HPDE6-E6E7 (cell line): ENCODE data around the gene OR52E8.
A peak's percentile ranks its signal among the peaks of the same experiment; 100 is the strongest.

Source experiments
- DNase-seq: peaks from one replicate; pipeline ENCODE4 v3.0.0; 2011; ENCODE audit warnings: missing footprints; ENCODE audit errors: extremely low spot score

Gene OR52E8

DNA sequence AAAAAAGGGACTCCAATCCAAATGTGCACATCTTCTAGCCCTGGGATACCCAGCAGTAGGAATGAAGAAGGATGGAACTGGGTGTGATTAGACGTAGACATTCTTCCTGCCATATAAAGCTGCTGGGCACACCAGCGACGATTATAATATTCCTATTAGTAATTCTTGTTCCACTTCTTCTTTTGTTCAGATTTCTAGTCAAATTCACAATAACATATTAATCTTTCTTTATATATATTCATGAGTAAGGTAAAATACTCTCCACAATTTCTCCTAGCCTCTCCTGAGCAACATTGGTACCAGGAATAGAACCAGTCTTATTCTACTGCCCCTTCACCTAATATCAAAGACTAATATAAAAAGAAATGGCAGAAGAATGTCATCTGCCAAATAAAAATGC is at the start of gene OR52E8:
Gene OR52E8, minus strand, starts transcription at position 101 of the 400 bp plus-strand sequence. Its CDS starts 0 bp downstream, at position 101.
- no peak for DNase-seq

DNA sequence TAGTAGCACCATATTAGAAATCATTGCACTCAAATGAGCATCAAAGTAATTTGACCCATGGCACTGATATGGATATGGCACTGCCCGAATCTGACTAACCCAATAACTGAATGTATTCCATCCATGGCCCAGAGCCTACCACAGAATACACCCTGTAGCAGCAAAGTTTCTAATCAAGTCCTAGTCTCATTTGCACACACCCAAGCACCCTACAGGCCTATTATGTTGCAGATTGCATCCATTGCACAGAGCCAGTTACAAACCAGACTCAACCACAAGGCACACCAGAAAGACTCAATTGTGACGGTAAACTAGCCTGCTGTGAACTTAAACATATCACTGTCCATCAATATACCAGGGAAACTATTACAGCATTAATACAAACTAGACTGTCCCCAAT is 42.0 kb upstream of the OR52E8 start:
- DNase-seq = no peak

DNA sequence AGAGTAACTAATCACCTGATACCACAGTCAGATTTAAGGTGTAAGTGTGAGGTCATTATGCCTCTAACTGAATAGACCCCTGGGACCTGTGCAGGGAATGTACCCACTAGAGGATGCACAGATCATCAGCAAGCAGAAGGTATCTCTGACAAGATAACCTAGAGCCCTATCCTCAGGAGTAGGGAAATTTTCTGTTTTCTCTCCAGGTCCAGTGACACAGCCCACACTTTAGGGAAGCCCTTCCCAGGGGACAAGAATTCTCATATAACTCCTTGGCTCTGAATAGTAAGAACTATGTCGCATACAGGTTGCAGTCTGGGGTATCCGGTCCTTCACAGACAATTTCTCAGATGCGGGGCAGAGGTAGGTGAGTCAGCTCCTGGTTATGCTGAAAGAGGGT is 35.4 kb upstream of the OR52E8 start, which contains the start of gene OR52E5:
Gene OR52E5, plus strand, starts transcription at position 301 of the 400 bp plus-strand sequence. CDS start 7,569 bp downstream, outside the sequence.
- DNase-seq = no peak

DNA sequence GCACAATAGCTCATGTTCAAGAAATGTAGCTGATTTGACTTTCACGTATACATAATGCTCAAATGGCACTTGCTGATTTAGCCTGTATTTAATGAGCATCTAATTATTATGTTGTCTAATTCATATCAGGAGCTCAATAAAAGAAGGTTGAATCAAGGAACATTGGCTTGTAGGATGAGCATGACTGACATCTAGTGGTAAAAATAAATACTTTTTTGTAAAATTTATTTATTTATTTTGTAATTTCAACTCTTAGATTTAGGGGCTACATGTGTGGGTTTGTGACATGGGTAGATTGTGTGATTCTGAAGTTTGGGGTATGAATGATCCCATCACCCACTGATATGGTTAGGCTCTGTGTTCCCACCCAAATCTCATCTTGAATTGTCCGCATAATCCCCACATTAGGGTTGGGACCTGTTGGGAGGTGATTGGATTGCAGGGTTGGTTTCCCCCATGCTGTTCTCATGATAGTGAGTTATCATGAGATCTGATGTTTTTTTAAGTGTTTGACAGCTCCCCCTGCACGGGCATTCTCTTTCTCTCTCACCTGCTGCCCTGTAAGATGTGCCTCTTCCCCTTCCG is 33.8 kb upstream of the OR52E8 start:
- DNase-seq = no peak

DNA sequence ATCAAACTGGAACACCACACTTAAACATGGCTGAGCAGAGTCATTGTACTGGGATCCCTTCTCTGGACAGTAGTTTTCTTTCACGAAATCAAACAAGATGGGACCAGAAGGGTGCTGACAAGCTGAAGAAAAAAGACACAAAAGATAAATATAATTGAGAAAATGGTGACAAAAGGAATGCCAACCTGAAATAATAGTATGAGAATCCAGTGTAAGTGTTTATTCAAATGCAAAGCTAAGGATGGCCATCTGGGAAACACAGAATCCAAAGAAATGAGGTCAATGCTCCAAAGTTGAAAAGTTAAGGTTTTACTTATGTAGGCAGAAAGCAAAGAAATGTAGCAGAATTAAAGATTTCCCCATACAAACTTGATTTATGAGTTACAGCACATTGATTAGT is 30.2 kb upstream of the OR52E8 start:
- no peak for DNase-seq

DNA sequence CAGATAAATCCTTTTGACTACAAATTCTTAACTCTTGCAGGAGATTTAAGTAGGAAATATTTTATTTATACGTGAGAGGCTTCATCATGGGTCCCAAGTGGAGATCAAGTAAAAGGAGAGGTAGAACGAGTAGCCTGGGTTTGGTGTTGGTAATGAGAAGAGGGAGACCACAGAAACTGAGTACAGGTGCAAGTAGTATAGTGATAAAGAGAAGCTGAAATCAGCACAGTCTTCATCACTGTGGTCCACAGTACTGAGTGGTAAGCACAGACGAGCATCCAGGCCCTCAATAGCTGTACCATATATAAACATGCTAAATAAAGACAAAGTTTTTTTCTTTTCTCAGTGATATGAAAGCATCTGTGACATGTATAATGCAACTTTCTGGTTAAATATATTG is 29.7 kb upstream of the OR52E8 start:
- no peak for DNase-seq

DNA sequence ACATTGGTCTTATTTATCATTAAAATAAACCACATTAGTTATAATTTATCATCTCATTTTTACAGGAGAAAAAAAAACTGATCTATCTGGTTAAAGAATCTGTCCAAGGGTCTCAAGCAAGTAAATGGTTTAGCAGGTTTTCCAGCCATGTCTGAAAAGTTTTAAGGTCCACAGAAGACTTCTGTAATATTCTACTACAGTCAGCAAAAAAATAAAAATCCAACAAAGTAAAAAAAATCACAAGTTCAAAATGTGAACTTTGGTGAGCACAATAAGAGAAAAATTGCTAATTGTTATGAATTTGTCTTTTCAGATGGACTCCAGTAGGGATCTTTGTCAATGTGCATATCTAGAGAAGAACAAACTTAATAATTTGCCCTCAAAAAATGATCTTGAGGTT is 24.3 kb upstream of the OR52E8 start:
- no peak for DNase-seq

DNA sequence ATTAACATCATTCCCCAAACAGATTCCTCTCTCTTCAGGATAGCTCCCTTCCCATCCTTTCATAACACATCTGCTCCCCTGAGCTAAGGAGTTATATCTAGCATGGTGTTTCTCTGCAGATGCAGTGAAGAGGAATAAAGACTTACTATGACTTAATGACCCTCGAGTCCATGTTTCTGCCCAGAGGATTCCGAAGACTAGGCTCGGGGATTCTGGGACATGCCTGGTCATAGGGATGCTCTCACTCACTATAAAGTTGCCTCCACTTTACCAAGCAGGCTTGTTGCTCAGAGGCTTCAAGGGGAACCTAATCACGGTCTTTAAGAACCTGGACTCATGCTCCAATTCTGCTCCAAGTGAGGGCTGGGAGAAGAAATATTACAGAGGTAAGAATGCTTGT is 22.8 kb upstream of the OR52E8 start, which contains the start of gene OR52E4:
Gene OR52E4, plus strand, starts transcription at position 301 of the 400 bp plus-strand sequence. CDS start 3,664 bp downstream, outside the sequence.
- no peak for DNase-seq

DNA sequence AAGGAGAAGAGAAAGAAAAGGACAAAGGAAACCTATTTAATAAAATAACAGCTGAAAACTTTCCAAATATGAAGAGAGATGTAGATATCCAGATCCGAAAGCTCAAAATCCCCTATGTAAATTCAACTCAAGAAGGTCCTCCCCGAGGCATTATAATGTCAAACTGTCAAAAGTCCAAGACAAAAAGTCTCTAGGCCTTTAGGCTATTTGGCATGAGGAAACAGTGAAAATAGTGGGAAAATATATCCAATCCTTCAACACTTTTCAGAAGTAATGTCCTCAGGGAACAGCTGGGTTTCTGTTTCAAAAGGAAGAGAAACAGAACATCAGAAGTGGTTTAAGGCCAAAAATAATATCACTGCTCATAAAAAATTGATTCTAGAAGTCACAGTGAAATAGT is 21.1 kb upstream of the OR52E8 start:
- no peak for DNase-seq

DNA sequence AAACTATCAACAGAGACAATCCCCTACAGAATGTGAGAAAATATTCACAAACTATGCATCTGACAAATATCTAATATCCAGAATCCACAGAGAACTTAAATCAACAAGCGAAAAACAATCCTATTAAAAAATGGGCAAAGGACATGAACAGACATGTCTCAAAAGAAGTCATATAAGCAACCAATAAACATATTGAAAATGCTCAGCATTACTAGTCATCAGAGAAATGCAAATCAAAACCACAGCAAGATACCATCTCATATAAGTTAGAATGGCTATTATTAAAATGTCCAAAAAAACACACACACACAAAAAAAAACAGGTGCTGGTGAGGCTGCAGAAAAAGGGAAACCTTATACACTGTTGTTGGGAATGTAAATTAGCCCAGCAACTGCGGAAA is 8.3 kb upstream of the OR52E8 start:
- DNase-seq = no peak

DNA sequence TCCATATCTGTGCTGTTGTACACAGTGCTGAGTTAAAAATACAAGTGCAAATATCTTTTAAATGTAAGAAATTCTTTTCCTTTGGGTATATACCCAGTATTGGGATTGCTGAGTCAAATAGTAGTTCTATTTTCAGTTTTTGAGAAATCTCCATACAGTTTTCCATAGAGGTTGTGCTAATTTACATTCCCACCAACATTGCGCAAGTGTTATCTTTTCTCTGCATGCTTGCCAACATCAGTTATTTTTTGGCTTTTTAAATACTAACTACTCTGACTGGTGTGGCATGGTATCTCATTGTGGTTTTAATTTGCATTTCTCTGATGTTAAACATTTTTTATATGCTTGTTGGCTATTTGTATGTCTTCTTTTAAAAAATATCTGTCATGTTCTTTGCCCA is 6.5 kb downstream of the OR52E8 start:
- DNase-seq = no peak

DNA sequence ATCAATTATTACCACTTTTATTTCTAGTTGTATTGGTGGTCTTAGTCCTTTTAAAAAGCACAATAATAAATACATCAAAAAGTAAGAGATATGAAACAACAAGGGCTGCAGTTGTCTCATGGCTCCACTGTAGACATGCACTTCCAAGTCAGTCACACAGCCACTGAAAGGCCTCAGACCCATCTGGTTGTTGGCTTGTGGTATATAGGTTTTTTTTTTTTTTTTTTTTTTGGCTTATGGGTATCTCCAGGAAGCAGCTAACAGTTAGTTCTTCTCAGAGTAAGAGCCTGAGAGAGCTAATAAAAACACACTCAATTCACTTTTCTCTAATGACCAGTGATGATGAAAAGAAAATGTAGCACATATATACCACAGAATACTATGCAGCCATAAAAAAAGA is 9.8 kb downstream of the OR52E8 start:
- DNase-seq = no peak

DNA sequence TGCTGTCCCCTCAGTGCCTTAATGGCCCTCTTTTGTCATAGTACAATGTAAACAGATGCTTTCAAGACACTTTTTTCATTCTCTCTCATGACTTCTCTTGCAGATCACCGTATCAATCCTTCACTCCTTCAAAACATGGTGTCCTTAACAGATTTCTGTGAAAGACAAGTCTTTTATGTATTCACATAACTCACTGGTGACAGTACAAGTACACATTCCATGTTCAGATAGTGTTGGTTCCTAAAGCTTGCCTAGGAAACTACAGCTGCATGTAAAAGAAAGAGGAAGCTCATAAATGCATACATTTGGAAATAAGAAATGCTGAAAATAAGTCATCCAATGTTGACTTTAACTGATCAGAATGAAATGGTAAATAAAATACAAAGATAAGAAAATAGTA is 10.8 kb downstream of the OR52E8 start:
- no peak for DNase-seq

DNA sequence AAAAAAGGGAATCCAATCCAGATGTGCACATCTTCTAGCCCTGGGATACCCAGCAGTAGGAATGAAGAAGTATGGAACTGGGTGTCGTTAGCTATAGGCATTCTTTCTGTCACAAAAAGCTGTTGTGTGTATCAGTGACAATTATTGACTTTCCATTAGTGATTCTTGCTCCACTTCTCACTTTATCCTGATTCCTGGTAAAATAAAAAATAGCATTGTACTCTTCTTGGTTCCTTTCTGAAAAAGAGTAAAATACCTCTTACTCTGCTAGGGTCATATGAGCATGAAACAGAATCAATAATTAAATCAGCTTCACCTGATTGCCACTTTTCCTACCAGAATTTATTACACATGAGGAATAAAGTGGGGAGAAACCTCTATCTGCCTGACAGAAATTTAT is 15.7 kb downstream of the OR52E8 start, which contains the start of gene OR52E6:
Gene OR52E6, minus strand, starts transcription at position 101 of the 400 bp plus-strand sequence. Its CDS starts 0 bp downstream, at position 101.
- no peak for DNase-seq

DNA sequence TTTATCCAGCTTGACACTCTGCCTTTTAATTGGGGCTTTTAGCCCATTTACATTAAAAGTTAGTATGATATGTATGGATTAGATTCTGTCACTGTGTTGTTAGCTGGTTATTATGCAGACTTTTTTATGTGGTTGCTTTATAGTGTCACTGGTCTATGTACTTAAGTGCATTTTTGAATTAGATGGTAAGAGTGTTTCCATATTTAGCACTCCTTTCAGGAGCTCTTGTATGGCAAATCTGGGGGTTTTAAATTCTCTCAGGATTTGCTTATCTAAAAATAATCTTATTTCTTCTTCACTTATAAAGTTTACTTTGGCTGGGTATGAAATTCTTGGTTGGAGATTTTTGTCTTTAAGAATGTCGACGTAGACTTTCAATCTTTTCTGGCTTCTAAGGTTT is 19.8 kb downstream of the OR52E8 start:
- DNase-seq = no peak

DNA sequence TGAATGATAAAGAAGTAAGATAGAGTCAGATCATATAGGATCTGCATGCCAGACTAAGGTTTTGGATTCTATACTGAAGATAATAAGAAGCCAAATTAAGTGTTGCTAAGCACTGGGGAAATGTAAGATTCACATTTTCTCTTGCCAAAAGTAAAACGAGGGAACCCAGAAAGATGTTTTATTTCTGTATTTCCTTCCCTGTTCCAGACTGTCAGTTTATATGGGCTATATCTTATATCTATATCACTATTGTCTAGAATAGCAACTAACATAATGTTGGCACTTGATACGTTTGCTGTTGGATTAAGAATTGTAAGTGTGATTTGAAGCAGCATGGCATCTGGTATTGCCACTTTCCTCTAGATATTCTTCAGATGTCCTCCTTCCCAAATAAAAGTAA is 24.0 kb downstream of the OR52E8 start:
- DNase-seq = no peak

DNA sequence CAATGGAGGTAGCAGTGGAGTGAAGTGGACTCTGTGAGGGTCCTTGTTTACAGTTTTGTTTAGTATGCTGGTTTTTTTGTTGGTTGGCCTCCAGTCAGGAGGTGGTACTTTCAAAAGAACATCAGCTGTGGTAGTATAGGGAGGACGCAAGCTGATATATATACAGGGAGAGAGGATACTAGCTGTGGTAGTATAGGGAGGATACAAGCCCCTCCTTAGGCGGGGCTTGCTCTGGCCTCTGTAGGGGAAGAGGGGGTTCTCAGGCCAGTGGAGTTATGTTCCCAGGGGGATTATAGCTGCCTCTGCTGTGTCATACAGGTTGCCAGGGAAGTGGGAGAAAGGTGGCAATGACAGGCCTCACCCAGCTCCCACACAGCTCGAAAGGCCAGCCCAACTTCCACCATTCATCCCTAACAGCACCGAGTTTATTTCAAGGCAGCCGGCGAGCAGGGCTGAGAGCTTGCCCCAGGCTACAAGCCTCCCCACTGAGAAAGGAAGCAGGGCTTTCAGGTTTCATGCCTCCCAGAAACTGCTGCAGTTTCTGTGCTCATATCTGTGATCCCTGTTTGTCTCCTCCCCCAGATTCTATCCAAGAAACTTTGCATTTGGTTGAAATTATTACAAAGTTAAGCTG is 26.2 kb downstream of the OR52E8 start:
- no peak for DNase-seq

DNA sequence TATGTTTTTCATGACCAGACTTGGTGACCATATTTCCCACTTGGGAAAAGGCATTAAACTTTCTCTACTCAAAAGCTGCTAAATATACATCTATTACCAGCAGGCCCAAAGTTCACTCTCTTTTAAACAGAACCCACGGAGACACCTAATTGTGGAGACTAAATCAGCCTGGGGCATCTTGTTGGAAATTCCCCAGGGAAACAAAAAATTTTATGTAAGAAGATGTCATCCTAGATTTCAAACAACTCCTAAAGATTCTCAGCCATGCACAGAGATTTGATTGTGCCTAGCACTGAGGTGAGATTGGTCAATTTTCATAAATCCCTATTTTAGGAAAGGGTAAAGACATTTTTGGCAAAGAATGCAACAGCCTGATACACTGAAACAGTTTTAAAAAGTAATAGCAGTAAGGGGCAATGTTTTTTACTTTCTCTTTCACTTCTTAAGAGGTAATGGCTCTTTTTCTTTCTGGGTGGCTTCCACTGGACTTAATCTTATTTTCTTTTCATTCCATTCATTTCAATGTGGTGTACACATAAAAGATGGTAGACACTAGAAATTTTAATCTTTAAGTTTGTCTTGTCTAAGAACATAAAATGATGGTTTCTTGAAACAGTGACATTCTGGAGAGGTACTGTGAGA is 39.1 kb downstream of the OR52E8 start:
- DNase-seq = no peak

DNA sequence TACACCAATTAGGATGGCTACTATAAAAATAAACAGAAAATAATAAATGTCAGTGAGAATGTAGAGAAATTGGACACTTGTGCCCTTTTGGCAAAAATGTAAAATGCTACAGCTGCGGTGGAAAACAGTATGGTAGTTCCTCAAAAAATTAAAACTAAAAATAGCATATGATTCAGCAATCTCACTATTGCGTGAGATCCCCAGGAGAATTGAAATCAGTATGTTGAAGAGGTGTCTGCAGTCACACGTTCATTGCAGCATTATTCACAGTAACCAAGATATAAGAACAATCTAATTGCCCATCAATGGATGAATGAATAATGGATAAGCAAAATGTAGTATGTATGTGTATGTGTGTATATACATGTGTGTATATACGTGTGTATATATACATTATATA is 42.0 kb downstream of the OR52E8 start:
- no peak for DNase-seq

DNA sequence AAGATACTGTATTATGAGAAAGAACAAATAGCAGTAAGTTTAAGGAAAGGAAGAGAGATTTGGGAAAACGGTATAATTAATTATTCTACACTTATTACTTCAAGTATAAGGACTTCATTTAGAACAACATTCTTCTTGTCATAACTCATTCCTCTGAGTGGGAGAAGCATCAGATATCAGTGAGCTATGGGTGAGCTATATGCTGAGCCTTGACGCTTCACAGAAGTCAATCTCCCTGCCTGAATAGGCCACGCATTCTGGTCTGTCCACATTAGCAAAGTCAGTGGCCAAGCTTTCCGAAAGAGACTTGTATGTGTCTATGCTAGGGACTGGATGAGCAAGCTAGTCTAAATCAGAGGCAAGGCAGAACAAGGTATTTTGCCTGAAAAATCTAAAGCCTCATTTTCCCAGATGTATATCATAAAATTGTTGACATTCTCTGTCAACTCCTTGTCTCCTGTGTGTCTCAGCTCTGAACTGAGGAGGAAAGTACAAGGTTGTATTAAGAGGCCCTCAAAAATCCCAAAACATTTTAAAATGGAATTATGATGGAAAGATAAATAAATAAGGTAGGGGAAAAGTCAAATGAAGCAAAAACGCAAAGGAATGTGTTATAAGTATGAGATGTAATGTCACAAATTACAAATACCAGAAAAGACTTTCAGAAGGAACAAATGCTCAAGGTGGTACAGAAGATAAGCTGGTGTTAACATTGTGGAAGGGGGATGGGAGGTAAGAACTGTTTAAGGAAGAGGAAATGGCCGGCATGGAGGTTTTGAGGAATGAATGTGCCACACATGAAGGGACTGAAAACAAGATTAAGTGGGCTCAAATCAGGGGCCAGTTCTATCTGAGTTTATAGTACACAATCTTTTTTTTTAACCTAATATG is 47.3 kb downstream of the OR52E8 start:
- no peak for DNase-seq

DNA sequence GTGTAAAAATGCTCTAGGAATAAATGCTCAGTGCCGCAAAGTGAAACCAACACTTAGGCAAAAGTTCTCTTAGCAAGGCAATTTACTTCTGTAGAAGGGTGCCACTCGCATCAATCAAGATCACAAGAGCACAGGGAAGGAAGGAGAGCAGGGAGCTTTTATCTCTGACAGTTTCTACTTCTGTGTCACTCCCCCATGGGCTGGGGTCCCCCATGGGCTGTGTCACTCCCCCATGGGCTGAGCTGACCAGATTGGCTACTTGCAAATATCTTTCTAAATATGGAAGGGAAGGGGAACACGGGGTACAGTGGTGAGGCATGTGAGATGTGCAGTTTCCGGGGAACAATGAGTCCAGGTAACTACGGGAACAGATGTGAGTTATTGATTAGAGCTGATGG is 48.4 kb downstream of the OR52E8 start:
- DNase-seq = no peak

DNA sequence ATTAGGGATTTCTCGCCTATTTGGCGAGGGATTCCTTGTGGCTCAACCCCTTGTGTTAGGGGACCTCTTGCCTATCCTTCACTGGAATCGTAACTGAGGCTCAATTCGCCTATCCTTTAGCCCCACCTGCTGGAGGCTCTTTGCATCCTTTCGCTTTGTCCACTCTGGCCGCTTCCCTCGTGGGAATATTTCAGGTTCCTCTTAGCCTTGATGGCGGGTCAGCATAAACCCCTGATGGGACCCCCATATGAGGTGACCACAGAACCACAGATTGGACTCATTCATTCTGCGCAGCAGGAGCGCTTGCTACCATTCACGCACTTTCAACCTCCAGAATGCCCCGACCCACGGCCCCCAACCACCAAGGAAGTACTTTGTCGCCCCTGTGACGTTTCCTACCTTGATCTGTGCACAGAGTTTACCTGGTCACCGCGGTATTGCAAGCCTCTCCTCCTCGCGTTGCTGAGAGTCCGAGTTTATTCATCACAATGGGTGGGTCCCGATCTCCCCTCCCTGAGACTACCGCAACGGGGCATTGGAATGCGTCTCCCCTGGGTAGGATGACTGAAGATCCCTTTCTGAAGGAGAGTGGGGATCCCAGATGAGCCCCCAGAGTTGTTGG is 48.9 kb downstream of the OR52E8 start, which contains the start of gene OR52N2:
Gene OR52N2, plus strand, starts transcription at position 425 of the 622 bp plus-strand sequence. CDS start 11,412 bp downstream, outside the sequence.
- DNase-seq = peak; percentile 32
